A673 (cell line): ENCODE measurements around the gene MRPL57. TPM values are rescaled to one million over a fixed set of nuclear protein-coding genes. Genes with fewer than 3 reads are reported as not detected.
"Not testable (repeated sequence)": the region's sequence is repeated elsewhere in the genome, so short reads cannot be mapped to it uniquely, and the experiment has no call there.

Source experiments
- BruUV-seq: library from RNA; stranded (reverse); fragments of 400-500 nt; replicated peaks from 2 replicates; lab custom pipeline; 2021; lab: Mats Ljungman, UMichigan
- CTCF ChIA-PET: fragments of 300-600 bp; sonication (Branson Sonifier 250); formaldehyde crosslinking; loops from one replicate; lab custom pipeline; 2022; ENCODE audit warnings: antibody characterized with exemption; lab: Charles Lee
- POLR2A ChIA-PET: fragments of 300-600 bp; sonication (Branson Sonifier 250); formaldehyde crosslinking; loops from one replicate; lab custom pipeline; 2022; ENCODE audit warnings: antibody characterized with exemption; ENCODE audit not compliant: low non-redundant PET; lab: Charles Lee
- DNase-seq: peaks from one replicate; pipeline ENCODE4 v3.0.0-alpha.2; 2015; ENCODE audit warnings: low spot score
- H3K27ac ChIP-seq: fragments of 200-600 bp; sonication (generic); 2 replicates; pipeline ENCODE4 v1.5.1; 2016; ENCODE audit warnings: mixed run types, low read depth, mild to moderate bottlenecking, mixed read lengths, antibody characterized with exemption, low read length; ENCODE audit not compliant: poor library complexity, severe bottlenecking
- H3K27me3 ChIP-seq: fragments of 200-600 bp; sonication (generic); replicated peaks from 2 replicates; pipeline ENCODE4 v1.6.1; 2017; ENCODE audit warnings: mixed run types, low read depth, mild to moderate bottlenecking, mixed read lengths, antibody characterized with exemption, low read length; ENCODE audit not compliant: insufficient read depth, poor library complexity
- H3K36me3 ChIP-seq: fragments of 200-600 bp; sonication (generic); 2 replicates; pipeline ENCODE4 v1.6.1; 2016; ENCODE audit warnings: mixed run types, mild to moderate bottlenecking, mixed read lengths, antibody characterized with exemption, low read length; ENCODE audit not compliant: insufficient read depth, poor library complexity, severe bottlenecking
- H3K4me1 ChIP-seq: fragments of 200-600 bp; sonication (generic); 2 replicates; pipeline ENCODE4 v1.6.1; 2017; ENCODE audit warnings: mixed run types, mild to moderate bottlenecking, mixed read lengths, antibody characterized with exemption, low read length; ENCODE audit not compliant: insufficient read depth, poor library complexity, severe bottlenecking
- H3K4me3 ChIP-seq: fragments of 200-600 bp; sonication (generic); 2 replicates; pipeline ENCODE4 v1.5.1; 2016; ENCODE audit warnings: low read depth, mixed run types, mild to moderate bottlenecking, mixed read lengths, low read length; ENCODE audit not compliant: poor library complexity, severe bottlenecking
- H3K9me3 ChIP-seq: fragments of 200-600 bp; sonication (generic); 2 replicates; pipeline ENCODE4 v1.6.1; 2016; ENCODE audit warnings: mixed run types, low read depth, mild to moderate bottlenecking, mixed read lengths, antibody characterized with exemption, low read length; ENCODE audit not compliant: poor library complexity, severe bottlenecking
- EZH2 ChIP-seq: fragments of 200-600 bp; sonication (generic); IDR thresholded peaks from 2 replicates; pipeline ENCODE4 v1.6.1; 2017; ENCODE audit warnings: borderline replicate concordance, low read depth, mild to moderate bottlenecking, mixed read lengths, antibody characterized with exemption, low read length; ENCODE audit not compliant: poor library complexity, severe bottlenecking
- intact Hi-C: fragments of 100-400 bp; cut with micrococcal nuclease; formaldehyde crosslinking; loops from one replicate; pipeline ENCODE4 v1.10.0; 2022; ENCODE audit not compliant: unreplicated experiment
- total RNA-seq: library from RNA; stranded (reverse); gene quantifications from 2 replicates; pipeline ENCODE4 v1.2.3, GENCODE V29; 2021
- TF ChIP-seq, protein P1 (sequence below): fragments of 300-800, 200-600 bp; sonication (generic); conservative IDR thresholded peaks from 2 replicates; pipeline ENCODE4 v1.5.1; 2017; ENCODE audit warnings: low read depth, mild to moderate bottlenecking, antibody characterized with exemption, low read length, moderate library complexity, mixed read lengths

Gene MRPL57
- total RNA-seq, 1 experiment from 2014 or later, result 53.3 TPM

DNA sequence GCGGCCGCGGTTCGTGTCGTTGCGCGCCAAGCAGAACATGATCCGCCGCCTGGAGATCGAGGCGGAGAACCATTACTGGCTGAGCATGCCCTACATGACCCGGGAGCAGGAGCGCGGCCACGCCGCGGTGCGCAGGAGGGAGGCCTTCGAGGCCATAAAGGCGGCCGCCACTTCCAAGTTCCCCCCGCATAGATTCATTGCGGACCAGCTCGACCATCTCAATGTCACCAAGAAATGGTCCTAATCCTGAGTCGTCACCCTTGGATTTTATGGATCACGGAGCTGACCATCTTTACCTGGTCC lies 475 bp downstream of the MRPL57 start:
- Histone ChIP-seq H3K36me3 (peaks cover 23% of the 10 kb centered on the region), H3K4me1 (peaks cover 33% of the 10 kb centered on the region), H3K27me3 (no peaks in the 10 kb centered on the region), H3K27ac (peak overlapping the region; percentile 98), H3K4me3 (peak overlapping the region; percentile 70), H3K9me3 (no peaks in the 10 kb centered on the region)
- TF ChIP-seq EZH2, result no peak
- TF ChIP-seq, protein P1, sequence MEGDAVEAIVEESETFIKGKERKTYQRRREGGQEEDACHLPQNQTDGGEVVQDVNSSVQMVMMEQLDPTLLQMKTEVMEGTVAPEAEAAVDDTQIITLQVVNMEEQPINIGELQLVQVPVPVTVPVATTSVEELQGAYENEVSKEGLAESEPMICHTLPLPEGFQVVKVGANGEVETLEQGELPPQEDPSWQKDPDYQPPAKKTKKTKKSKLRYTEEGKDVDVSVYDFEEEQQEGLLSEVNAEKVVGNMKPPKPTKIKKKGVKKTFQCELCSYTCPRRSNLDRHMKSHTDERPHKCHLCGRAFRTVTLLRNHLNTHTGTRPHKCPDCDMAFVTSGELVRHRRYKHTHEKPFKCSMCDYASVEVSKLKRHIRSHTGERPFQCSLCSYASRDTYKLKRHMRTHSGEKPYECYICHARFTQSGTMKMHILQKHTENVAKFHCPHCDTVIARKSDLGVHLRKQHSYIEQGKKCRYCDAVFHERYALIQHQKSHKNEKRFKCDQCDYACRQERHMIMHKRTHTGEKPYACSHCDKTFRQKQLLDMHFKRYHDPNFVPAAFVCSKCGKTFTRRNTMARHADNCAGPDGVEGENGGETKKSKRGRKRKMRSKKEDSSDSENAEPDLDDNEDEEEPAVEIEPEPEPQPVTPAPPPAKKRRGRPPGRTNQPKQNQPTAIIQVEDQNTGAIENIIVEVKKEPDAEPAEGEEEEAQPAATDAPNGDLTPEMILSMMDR, result no peak
- CTCF ChIA-PET, result no interaction called here
- no TSS peak for BruUV-seq
- intact Hi-C loops, result loop anchor here (10.0 kb wide), 1 partner anchor 682 kb away; no protein-coding TSS in a partner anchor
- POLR2A ChIA-PET, result interaction anchor here (0.6 kb wide), 1 partner anchor 24 kb away, joined by 3 read pairs; no protein-coding TSS in a partner anchor
- DNase-seq, result no peak

DNA sequence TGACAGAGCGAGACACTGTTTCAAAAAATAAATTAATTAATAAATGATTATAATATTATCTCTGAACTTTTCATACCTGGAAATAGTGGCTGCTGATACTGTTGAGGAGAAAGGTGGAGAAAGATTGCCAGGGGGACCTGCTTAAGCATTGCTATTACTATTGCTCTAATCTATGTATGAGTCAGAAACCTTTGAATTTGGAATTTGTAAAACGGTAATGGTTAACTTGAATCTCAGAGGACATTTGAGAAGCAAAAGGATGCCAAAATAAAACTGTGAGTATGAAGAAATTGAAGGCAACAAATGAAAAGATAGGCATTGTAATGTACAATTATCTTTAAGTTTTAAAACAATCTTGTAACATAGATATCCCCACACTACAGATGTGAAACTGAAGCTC lies 5.2 kb downstream of the MRPL57 start:
- ChIA-PET POLR2A (no interaction called here), CTCF (no interaction called here)
- intact Hi-C loops, result loop anchor here (5.0 kb wide), 1 partner anchor 69 kb away; no protein-coding TSS in a partner anchor
- no peak for DNase-seq
- Histone ChIP-seq H3K9me3 (no peaks in the 10 kb centered on the region), H3K27me3 (no peaks in the 10 kb centered on the region), H3K4me3 (no peak overlapping the region), H3K36me3 (peaks cover 12% of the 10 kb centered on the region), H3K4me1 (peaks cover 24% of the 10 kb centered on the region), H3K27ac (no peak overlapping the region)
- BruUV-seq, result no TSS peak
- no peak for TF ChIP-seq EZH2
- TF ChIP-seq, protein P1, result no peak

DNA sequence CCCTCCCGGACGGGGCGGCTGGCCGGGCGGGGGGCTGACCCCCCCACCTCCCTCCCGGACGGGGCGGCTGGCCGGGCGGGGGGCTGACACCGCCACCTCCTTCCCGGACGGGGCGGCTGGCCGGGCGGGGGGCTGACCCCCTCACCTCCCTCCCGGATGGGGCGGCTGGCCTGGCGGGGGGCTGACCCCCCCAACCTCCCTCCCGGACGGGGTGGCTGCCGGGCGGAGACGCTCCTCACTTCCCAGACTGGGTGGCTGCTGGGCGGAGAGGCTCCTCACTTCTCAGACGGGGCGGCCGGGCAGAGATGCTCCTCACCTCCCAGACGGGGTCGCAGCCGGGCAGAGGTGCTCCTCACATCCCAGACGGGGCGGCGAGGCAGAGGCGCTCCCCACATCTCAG lies 10.0 kb downstream of the MRPL57 start:
- BruUV-seq, intact Hi-C loops: not testable (repeated sequence)

DNA sequence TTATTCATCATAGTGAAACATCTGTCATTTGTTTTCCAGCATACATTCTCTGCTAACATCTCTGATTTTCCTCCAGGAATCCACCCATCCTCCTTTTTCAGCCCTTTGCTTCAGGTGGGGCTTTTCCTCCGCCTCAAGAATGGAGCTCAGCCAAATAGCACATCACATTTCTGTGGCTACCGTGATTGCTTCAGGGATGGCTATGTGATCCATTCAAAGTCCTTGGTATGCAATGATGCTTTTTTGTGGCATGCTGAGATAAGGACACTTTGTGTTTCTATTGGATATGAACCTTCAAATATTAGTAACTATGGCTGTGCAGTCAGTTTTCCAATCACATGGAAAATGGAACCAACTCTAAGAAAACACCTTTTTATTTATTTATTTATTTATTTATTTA lies 18.3 kb downstream of the MRPL57 start:
- POLR2A ChIA-PET, CTCF ChIA-PET, H3K36me3 ChIP-seq, DNase-seq, BruUV-seq, H3K9me3 ChIP-seq, H3K4me3 ChIP-seq, H3K27me3 ChIP-seq: not testable (repeated sequence)
- Histone ChIP-seq H3K4me1 (peaks cover 29% of the 10 kb centered on the region), H3K27ac (peak overlapping the region; percentile 66)
- intact Hi-C loops, result loop anchor here (5.0 kb wide), 1 partner anchor 1583 kb away; no protein-coding TSS in a partner anchor

More for the DNA sequence above, 10.0 kb downstream of the MRPL57 start:
- DNase-seq, H3K4me3 ChIP-seq, CTCF ChIA-PET, H3K27me3 ChIP-seq, H3K36me3 ChIP-seq, POLR2A ChIA-PET, H3K9me3 ChIP-seq, H3K27ac ChIP-seq, H3K4me1 ChIP-seq: not testable (repeated sequence)

DNA sequence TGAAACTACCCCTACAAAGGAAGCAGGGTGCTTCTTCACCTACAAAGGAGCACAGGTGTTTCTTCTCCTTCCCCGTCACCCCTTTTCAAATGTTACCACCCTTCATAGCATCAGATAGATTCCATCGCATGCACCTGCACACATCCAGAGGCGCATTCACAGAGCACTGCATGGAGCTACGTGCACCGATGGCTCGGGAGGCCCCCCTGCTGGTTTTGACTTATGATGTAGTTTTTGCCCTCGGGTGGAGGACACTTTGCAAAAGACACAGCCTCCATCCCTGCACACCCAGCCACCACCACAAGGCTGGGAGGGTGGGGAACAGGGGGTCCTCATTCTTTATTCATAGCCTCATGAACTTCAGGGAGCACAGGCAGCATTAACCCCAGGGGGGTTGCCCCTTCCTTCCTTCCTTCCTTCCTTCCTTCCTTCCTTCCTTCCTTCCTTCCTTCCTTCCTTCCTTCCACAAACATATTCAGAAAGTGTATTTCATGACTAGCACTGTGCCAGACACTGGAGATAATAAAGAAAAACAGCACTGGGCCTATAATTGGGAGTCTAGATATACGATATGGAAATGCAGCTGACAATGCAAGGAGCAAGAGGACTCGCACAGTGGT lies 21.3 kb downstream of the MRPL57 start:
- H3K4me1 ChIP-seq, result peaks cover 39% of the 10 kb centered on the region
- not testable (repeated sequence) for H3K27me3 ChIP-seq, BruUV-seq, H3K4me3 ChIP-seq, H3K36me3 ChIP-seq
- ChIA-PET CTCF (interaction anchor here (0.6 to 1.0 kb wide), 3 partner anchors 22 to 100 kb away, joined by 3 to 8 read pairs (median 3); partner anchors contain the start of gene SKA3), POLR2A (interaction anchor here (0.7 to 0.9 kb wide), 3 partner anchors 100 to 1051 kb away, joined by 3 to 7 read pairs (median 5); partner anchors contain the start of gene ZDHHC20)
- peak overlapping the region; percentile 99 for H3K27ac ChIP-seq
- intact Hi-C loops, result loop anchor here (1.0 to 5.0 kb wide), 5 partner anchors 43 to 1580 kb away; no protein-coding TSS in a partner anchor
- peaks cover 11% of the 10 kb centered on the region for H3K9me3 ChIP-seq
- peak; percentile 94 for DNase-seq

DNA sequence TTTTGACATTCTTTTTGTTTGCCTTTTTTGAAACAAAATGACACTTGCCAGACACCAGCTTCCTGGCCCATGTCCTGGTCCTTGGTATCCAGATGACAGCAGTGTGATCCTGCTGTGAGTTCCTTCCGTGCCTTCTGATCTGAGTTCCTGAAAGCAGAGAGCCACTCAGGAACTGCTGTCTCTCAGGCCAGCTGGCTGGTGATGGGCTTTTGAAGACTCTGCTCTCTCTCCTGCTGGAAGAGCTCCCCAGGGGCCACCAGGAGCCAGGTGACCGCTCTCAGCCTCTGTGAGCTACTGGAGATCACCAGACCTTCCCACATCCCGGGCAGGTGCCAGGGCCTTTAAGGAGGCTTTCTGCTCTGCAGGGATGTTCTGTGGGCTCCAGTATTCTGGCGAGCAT lies 21.9 kb downstream of the MRPL57 start:
- ChIA-PET POLR2A (interaction anchor here (0.7 to 0.9 kb wide), 3 partner anchors 99 to 1051 kb away, joined by 3 to 7 read pairs (median 5); partner anchors contain the start of gene ZDHHC20), CTCF (interaction anchor here (0.6 to 1.0 kb wide), 3 partner anchors 22 to 99 kb away, joined by 3 to 8 read pairs (median 3); partner anchors contain the start of gene SKA3)
- not testable (repeated sequence) for H3K36me3 ChIP-seq, H3K27me3 ChIP-seq, BruUV-seq
- Histone ChIP-seq H3K27ac (peak overlapping the region; percentile 99), H3K9me3 (peaks cover 11% of the 10 kb centered on the region), H3K4me3 (peak overlapping the region; percentile 23), H3K4me1 (peaks cover 39% of the 10 kb centered on the region)
- intact Hi-C loops, result loop anchor here (1.0 to 5.0 kb wide), 5 partner anchors 42 to 1579 kb away; no protein-coding TSS in a partner anchor
- DNase-seq, result peak; percentile 98
